Stimulated activated CD8-positive, alpha-beta memory T cell treated with anti-CD3 and anti-CD28 coated beads, Interleukin-2, amount 100 ng/mL, for 48 hours (primary cell): ENCODE results near the gene SWSAP1.
"Not testable (repeated sequence)": the region's sequence is repeated elsewhere in the genome, so short reads cannot be mapped to it uniquely, and the experiment has no call there.

Experiments
- DNase-seq, 2 donors: peaks; one replicate each; pipeline ENCODE4 v3.0.0-alpha.2; 2020; ENCODE audit warnings: low read depth in 2 of 2

Gene SWSAP1

DNA sequence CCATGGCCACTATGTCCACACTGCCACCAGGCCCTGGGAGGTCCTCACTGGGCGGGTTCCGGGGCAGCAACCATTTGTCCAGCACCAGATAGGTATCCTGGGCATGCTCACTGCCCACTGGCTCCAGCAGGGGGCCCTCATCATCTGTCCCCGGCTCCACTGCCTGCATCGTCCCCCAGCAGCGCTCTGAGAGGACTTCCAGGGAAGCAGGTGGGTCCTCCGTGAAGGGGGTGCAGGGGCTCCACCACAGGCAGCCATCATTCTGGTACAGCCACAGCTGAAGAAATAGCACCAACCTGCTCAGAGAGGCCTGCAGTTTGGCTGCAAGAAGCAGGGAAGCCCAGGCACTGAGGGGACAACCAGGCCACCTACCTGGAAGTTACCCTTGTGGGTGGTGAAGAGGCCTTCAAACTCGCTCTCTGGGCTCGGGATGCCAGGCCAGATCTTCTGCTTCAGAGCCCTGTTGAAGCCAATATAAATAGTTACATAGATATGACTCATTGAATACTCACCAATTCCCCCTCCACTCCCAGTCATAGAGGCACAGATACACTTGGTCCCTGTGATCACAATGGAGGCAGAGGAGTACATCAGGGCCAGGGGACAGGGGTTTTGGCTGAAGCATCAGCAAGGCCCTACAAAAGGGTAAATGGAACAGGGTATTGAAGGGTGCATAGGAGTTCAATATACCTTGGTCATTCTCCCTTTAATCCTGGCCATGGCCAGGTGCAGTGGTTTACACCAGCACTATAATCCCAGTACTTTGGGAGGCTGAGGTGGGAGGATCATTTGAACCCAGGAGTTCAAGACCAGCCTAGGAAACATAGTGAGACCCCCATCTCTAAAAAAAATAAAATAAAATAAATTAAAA is 4.1 kb downstream of the SWSAP1 start:
- DNase-seq = no peak

DNA sequence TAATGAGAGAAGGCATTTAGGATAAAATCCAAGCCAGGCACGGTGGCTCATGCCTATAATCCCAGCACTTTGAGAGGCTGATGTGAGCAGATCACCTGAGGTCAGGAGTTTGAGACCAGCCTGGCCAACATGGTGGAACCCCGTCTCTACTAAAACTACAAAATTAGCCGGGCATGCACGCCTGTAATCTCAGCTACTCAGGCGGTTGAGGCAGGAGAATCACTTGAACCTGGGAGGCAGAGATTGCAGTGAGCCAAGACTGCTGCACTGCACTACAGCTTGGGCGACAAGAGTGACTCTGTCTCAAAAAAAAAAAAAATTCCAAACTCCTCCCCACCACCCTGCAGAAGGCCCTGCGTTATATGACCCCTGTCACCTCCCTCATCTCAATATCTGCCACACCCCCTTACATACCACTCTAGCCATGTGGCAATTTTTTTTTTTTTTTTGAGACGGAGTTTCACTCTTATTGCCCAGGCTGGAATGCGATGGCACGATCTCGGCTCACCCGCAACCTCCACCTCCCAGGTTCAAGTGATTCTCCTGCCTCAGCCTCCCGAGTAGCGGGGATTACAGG is 4.9 kb downstream of the SWSAP1 start:
- not testable (repeated sequence) for DNase-seq

DNA sequence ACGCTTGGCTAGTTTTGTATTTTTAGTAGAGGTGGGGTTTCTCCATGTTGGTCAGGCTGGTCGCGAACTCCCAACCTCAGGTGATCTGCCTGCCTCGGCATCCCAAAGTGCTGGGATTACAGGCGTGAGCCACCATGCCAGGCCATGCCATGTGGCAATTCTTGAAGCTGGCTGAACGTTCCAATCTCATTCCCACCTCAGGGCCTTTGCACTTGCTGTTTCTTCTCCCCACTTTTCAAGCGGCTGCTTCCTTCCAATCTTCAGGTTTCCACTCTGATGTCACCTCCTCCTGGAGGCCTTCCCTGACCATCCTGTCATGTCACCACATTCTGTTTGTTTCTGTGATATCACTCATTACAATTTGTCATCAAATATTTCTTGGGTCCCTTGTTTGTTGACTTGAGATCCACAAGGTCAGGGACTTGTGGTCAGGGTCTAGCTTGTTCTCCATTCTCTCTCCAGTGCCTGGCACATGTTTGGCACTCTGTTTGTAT is 5.4 kb downstream of the SWSAP1 start:
- no peak for DNase-seq

DNA sequence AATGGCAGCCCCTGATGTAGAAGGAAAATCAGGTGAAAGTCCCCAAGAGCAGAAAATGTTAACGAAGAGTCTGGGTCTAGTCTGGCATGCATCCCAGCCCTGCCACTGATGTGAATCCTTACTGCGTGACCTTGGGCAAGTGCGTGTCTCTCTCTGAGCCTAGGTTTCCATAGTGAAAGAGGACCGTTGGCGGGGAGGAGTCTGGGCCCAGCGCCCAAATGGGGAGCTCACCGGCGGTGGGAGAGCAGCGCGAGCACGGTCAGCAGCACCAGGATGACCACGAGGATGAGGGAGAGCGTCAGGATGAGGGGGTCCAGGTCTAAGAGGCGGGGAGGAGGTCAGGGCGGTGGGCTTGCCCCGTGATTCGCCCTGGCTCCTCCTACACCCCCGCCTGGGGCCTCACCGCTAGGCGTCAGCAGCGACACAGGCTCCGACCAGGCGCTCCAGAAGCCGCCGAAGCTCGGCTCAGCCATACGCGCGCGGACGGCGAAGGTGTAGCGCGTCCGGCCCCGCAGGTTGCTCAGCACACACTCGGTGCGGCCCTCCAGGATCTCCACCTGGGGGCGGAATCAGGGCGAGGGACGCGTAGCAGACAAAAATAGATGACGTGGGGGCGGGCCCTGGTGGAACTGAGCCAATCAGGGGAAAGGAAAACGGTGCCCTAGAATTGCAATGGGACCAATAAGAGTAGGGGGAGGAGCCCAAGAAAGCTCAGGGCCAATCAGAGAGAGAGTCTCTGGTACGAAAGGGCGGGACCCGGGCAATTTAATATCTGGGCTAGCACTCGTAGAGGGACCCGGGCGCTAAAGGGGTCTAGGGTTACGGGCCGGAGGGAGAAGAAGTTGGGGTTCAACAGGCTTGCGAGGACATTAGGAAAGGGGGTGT is 6.4 kb downstream of the SWSAP1 start:
- peak; percentile 88 to 94 for DNase-seq

DNA sequence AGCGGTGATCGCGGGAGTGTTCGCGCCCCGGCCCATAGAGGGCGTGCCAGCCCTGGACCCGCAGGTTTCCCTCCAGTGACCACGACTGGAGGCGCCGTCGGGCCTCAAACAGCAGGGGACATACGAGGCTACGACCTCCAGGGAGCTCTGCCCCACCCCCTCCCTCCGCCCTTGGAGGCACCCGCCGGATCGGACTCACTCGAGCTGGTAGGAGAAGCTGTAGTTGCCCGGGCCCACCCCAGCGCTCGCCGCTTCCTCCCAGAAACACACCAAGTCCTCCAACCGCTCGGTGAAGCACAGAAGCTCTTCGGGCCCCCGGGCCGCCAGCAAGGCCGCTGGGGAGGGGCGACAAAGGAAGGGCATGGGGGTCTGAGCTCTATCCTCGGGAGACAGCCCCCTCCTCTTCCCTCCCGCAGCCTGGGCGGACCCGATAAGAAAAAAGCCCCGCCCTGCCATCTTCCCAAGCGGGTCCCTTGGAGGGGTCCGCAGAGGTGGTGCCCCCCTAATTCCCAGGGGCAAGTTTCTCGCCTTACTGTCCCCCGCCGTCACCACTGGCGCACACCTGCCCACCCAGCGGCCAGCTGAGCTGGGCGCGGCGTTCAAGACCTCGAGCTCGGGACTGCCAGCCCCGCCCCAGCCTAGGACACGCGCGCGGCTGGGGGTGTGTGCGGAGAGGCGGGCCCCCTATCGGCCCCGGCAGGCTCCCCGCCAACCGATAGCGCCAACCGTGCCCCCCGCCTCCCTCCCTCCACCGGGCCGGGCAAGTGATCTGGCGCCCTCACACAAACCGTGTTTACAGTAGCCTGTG is 8.6 kb downstream of the SWSAP1 start:
- peak in 1 of 2 donors; percentile 37 for DNase-seq

DNA sequence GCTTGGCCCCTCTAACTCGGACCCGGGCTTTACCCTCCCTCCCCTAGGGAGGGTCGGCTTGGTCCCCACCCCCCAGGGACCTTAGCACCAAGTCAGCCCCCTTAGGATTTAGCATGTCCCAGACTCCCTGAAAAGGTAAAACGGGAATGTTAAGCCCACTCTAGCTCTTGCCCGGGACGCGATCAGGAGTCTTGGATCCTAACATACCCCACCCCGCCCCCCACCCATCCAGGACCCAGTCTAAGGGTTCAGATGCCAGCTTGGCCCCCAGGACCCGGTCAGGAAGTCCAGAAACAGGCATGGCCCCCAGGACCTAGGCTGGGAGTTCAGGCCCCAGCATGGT is 9.2 kb downstream of the SWSAP1 start:
- no peak for DNase-seq

DNA sequence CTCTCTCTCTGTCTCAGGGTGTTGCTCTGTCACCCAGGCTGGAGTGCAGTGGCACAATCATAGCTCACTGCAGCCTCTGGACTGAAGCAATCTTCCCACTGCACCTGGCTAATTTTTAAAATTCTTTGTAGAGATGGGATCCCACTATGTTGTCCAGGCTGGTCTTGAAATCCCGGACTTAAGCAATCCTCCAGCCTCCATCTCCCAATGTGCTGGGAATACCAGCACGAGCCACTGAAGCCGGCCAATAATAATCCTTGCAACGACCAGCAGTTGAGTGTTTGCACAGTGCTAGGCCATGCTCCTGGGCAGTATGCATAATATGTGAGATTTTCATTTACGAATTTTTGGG is 10.3 kb downstream of the SWSAP1 start:
- no peak for DNase-seq

DNA sequence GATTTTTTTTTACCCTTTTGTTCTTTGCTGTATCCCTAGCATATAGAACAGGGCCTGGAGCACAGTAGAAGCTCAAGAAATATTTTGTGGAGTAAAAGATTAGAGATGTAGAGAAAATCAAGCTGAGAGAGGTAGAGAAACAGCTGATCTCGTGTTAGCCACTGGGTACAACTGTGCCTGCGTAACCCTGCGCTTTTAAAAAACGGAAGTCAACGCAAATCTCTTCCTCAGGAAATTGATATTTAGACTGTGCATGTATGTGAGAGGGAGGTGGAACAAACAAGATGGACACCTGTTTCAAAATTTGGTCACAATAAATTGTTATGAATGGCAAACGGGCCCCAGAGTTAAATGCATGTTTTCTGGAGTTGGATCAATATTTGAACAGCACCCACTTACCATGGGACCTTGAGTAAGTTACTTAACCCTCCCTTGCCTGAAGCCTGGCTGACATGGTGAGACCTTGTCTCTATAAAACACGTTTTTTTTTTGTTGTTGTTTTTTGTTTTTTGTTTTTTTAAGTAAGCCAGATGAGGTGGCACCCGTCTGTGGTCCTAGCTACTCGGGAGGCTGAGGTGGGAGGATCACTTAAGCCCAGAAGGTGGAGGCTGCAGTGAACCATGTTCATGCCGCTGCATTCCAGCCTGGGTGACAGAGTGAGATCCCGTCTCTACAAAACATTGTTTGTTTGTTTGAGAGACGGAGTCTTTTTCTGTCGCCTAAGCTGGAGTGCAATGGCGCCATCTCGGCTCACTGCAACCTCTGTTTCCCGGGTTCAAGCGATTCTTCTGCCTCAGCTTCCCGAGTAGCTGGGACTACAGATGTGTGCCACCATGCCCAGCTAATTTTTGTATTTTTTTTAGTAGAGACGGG is 12.9 kb downstream of the SWSAP1 start:
- no peak for DNase-seq

DNA sequence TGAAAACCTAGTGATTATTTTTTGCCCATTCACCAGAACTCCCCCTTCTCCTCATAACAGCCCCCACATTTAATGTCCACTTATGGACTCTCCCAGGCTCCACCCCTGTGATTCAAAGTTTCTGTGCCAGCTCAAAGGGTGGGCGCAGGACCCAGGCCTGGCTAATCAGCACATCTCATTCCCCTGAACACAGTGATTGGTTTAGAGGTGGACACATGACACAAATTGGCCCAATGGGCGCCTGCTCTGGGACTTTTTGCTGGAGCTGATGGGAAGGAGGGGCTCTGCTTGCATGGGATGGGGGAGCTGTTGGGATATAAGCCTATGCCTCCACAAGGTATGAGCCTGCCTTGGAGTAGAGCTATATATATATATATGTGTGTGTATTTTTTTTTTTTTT is 15.9 kb downstream of the SWSAP1 start:
- no peak for DNase-seq

DNA sequence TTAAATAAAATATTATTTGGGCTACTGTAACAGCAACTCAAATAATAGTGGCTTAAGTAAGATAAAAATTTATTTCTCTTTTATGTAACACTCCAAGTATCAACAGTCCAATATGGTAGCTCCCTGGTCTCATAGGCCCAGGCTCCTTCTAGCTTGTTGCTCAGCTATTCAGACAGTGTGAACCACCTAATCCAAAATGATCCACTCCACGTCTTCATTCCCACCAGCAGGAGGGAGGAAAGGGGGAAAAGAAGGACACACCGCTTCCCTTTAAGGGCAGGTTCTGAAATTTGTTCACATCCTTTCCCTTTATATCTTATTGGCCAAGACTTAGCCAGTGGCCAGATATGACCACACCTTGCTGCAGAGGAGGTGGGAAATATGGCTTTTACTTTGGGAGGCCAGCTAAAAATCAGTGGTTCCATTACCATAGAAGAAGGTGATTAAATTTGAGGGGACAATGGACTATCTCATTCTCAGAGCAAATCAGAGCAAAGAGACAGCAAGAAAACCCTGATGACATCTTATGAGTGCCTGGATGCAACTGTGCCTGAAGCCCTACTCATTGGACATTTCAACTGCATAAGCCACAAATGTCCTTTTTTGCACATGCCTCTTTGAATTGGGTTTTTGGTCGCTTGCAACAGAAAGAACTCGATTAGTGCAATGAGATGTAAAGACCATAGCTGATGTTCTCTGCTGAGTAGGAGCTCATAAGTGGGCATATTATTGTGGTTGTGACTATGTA is 16.6 kb downstream of the SWSAP1 start:
- no peak for DNase-seq

DNA sequence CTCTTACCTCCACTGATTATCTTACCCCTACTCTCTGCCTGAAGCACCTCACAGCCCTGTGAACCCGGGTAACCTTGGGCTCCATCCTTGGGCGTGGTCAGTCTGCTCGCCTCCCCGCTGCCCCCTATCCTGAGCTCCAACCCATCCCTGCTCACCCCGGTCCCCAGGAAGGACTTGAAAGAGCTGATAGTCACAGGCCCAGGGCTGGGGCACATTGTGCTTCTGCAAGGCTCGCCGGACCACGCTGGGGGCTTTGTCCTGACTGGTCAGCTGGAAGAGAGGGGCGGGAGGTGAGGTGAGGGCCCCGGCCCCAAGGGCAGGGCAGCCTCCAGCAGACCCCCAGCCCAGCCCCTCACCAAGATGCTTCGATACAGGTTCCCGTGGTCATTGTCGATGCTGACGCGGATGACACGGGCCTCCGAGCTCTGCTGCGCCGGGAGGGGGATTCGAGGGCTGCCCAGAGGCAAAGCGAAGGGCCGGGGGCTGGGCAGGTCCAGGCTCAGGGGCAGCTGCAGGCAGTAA is 22.7 kb downstream of the SWSAP1 start:
- no peak for DNase-seq

DNA sequence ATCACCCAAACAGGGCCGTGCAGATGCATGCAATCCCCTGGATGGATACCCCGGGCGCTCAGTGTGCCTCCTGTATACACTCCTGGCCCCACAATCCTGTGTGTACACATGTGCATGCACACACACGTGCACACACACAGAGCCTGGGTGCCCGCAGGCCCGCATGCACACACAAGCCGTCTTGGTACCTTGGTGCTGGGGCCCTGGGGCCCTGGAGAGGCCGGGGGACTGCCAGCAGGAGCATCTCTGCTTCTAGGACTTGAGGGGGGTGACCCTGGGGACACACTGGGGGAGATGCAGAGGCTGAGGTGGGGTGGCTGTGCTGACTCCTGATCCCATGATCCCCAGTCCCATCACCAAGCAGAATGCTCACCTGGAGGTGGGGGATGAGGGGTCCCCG is 25.2 kb downstream of the SWSAP1 start:
- no peak for DNase-seq

DNA sequence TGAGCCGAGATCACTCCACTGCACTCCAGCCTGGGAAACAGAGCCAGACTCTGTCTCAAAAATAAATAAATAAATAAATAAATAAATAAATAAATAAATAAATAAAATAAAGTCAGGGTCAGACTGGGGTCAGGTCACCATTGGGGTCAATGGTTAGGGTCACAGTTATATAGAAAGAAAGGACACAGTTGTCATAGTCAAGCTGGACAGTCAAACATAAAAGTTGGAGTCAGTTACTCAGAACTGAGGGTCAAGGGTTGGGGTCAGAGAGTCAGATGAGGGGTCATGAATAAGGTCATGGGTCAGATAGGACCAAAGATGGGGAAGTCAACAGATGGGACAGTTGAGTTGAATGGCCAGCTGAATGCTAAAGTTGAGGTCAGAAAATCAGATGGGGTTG is 26.3 kb downstream of the SWSAP1 start:
- no peak for DNase-seq

DNA sequence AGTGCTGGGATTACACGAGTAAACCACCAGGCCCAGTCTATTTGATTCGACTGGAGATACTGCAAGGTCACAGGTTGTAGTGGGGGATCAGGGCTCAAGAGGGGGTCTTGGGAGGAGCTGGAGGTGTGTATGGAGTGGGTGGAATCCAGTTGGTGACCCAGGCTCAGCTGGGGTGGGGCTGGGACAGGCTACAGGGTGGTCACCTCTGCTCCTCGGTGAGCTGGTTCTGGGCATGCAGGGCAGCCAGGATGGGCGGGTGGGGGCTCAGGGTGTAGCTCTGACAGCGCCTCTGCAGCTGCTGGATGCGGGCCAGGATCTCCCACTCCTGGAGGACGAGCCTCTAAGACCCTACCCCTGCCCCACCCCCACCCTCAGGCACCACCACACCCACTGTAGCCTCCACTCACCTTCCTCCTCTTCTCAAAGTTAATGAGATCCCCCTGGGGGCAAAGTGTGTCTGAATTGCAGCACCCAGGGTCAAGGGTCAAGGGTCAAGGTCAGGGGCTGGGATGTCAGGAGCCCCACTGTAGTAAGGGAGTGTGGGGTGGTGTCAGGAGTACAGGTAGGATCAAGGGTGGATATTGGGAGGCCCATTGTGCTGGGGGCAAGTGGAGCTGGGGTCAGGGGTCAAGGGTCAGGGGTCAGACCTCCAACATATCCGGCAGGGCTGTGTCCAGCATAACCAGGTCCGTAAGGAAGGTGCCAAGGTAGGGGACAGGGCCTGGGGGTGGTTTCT is 27.5 kb downstream of the SWSAP1 start:
- DNase-seq = no peak

DNA sequence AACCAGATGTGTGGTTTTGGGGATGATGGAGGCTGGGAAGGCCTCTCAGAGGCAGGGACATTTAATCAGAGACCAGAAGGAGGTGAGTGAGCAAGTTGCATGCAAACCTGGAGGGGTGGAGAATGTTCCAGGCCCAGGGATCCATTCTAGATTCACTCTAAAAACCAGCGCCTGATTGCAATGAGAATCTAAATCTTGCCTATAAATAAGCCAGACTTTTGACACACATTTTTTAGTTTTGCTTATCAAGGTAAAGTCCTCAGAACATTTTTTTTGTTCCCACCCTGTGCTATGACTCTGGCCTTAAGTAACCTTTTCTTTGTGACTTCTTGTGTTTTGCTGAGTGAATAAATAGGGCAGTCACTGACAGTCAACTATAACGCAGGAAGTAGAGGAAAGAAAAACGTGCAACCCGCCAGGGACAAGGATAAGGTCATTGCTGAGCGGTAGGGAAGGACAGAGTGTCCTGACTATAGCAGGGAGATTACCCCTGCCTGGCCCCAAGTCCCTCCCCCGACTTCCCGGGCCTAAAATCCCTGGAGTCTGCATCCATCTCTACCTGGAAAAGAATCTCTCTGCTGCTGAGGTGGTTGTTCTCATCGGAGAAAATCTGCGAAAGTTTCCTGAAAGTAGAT is 30.2 kb downstream of the SWSAP1 start:
- no peak for DNase-seq

DNA sequence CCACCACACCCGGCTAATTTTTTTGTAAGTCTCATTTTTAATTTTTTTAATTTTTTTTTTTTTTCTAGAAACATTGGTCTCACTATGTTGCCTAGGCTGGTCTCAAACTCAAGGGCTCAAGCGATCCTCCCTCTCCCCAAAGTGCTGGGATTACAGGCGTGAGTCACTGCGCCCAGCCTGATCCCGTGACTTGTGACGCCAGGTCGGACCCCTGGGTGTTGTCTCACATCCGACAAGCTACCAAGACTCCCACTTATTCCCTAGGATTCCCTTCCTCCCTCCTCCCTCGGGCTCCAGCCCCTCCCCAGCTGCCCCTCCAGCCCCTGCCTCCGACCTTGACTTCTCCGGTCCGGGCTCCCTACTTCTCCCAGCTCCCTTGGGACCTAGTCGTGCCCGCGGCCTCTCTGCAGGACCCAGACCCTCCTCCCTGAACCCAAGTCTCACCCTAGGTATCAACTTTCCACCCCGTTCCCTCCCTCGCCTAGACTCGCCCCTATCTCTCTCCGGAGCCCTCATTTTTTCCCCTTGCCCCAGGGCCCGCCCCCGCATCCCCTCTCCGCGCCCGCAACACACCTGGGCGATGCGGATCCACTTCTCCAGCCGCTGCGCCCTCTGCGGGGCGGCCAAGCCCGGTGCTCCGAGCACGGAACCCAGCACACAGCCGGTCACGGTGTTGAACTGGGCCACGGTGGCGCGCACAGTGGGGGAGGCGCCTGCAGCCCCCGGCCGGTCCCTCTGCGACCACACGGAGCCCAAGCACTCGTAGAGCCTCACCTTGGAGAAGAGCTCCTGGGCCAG is 31.6 kb downstream of the SWSAP1 start:
- no peak for DNase-seq

DNA sequence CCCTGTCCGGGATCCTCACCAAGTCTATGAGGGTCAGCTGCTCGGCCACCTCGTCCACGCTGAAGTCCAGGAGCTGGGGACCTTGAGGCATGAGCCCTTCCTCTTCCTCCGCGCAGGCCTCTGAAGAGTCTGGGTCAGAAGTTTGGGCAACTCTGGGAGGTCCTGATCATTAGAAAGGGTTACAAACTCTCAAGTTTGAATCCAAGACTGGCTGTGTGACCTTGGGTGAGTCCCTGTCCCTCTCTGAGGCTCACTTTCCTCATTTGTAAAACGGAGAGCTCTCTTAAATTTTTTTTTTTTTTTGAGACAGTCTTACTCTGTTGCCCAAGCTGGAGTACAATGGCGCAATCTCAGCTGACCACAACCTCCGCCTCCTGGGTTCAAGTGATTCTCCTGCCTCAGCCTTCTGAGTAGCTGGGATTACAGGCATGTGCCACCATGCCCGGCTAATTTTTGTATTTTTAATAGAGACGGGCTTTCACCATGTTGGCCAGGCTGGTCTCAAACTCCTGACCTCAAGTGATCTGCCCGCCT is 32.3 kb downstream of the SWSAP1 start:
- DNase-seq = not testable (repeated sequence)
